ENCODE measurements around the gene CNTN4.

DNA sequence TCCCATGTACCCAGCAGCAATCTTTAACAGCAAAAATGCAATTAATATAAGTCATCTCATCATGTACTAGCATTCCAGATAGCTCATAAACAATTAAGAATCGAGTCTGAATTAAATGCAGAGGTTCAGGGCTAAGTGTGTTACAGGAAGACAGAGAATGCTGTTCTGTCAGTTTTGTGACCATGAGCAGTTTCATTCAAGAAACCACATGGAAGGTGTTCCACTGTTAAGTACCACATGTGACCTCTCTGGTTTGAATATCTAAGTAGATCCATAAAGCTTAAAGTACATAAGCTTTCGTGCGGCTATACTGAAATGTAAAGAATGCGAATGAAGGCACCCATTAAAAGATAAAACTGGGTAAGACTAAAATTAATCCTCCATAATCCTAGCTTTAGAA lies 739.2 kb downstream of the CNTN4 start:
- TF ChIP-seq, protein P1, sequence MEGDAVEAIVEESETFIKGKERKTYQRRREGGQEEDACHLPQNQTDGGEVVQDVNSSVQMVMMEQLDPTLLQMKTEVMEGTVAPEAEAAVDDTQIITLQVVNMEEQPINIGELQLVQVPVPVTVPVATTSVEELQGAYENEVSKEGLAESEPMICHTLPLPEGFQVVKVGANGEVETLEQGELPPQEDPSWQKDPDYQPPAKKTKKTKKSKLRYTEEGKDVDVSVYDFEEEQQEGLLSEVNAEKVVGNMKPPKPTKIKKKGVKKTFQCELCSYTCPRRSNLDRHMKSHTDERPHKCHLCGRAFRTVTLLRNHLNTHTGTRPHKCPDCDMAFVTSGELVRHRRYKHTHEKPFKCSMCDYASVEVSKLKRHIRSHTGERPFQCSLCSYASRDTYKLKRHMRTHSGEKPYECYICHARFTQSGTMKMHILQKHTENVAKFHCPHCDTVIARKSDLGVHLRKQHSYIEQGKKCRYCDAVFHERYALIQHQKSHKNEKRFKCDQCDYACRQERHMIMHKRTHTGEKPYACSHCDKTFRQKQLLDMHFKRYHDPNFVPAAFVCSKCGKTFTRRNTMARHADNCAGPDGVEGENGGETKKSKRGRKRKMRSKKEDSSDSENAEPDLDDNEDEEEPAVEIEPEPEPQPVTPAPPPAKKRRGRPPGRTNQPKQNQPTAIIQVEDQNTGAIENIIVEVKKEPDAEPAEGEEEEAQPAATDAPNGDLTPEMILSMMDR (IDR thresholded peaks at IDR 0.05; ENCODE audit: low read depth, low read length): no peak
- no peak for TF ChIP-seq EZH2phosphoT487 (IDR thresholded peaks at IDR 0.05; ENCODE audit: low read depth)

Measured in OCI-LY3 (cell line).